Gastroesophageal sphincter (tissue), 4 donors: ENCODE measurements around the gene SCIMP. TPM values are rescaled to one million over a fixed set of nuclear protein-coding genes. Genes with fewer than 3 reads are reported as not detected.
"Not testable (repeated sequence)": the region's sequence is repeated elsewhere in the genome, so short reads cannot be mapped to it uniquely, and the experiment has no call there.

Source experiments
- ATAC-seq: fragments of 150-250 bp; one replicate; pipeline ENCODE4 v1.9.1; 2016; ENCODE audit warnings: mild to moderate bottlenecking, moderate library complexity
- H3K27ac ChIP-seq, 4 donors: fragments of 200-600 bp; sonication (generic) in 3 of 4; 1 replicate in 3 of 4; 2 replicates in 1 of 4; pipeline ENCODE4 v1.5.1; 2016 to 2019
- H3K27me3 ChIP-seq: fragments of 200-600 bp; sonication (generic); one replicate; pipeline ENCODE4 v1.5.1; 2019
- H3K36me3 ChIP-seq, 2 donors: fragments of 200-600 bp; sonication (generic); one replicate each; pipeline ENCODE4 v1.5.1; 2019; ENCODE audit warnings: control low read depth in 1 of 2
- H3K4me1 ChIP-seq, 3 donors: fragments of 200-600 bp; sonication (generic); 1 replicate in 2 of 3; 2 replicates in 1 of 3; pipeline ENCODE4 v1.5.1; 2016 to 2019; ENCODE audit warnings: control low read depth in 2 of 3
- H3K4me3 ChIP-seq, 2 donors: fragments of 200-600 bp; sonication (generic); one replicate each; pipeline ENCODE4 v1.5.1; 2019; ENCODE audit warnings: mild to moderate bottlenecking in 1 of 2, moderate library complexity in 1 of 2
- H3K9me3 ChIP-seq, 3 donors: fragments of 200-600 bp; sonication (generic); one replicate each; pipeline ENCODE4 v1.5.1; 2017 to 2019; ENCODE audit warnings: control low read depth in 2 of 3
- CTCF ChIP-seq, 4 experiments: fragments of 200-600 bp in 2 of 4; fragments of 450-650 bp in 2 of 4; sonication (generic) in 1 of 4; IDR thresholded peaks; one replicate each; pipeline ENCODE4 v1.5.1; 2017 to 2019; ENCODE audit warnings: antibody characterized with exemption in 4 of 4, mild to moderate bottlenecking in 2 of 4, moderate library complexity in 2 of 4
- EP300 ChIP-seq: sonication (generic); formaldehyde crosslinking; IDR thresholded peaks from one replicate; pipeline ENCODE4 v1.6.1; 2017; ENCODE audit warnings: antibody characterized with exemption, mild to moderate bottlenecking
- POLR2A ChIP-seq, 2 donors: fragments of 450-650 bp; IDR thresholded peaks; one replicate each; pipeline ENCODE4 v1.6.1; 2017; ENCODE audit warnings: antibody characterized with exemption in 2 of 2, mild to moderate bottlenecking in 2 of 2, moderate library complexity in 1 of 2
- POLR2AphosphoS5 ChIP-seq: sonication (generic); formaldehyde crosslinking; IDR thresholded peaks from one replicate; pipeline ENCODE4 v1.6.1; 2017; ENCODE audit warnings: antibody characterized with exemption
- WGBS, 2 donors: methylation state at CpG; one replicate each; pipeline ENCODE4 v1.1.5; 2018; ENCODE audit warnings: low coverage in 1 of 2; 5-methylcytosine and 5-hydroxymethylcytosine counted together
- total RNA-seq, 4 donors: library from RNA; depleted of rRNA; stranded (reverse); fragments of >200 nt; gene quantifications; one replicate each; pipeline ENCODE4 v1.1.0, GENCODE V29; 2016

The SCIMP gene
- total RNA-seq, 4 donors from 2014 or later, result 0.49 to 2.2 (median 1.9) TPM; not detected in 1

GRCh38 chr17:5164436-5164835, 70.2 kb downstream of the SCIMP start:
- ATAC-seq, result no peak
- Histone ChIP-seq H3K4me3 (no peak overlapping the region), H3K36me3 (no peaks in the 10 kb centered on the region), H3K27ac (no peak overlapping the region), H3K4me1 (no peaks in the 10 kb centered on the region), H3K27me3 (no peaks in the 10 kb centered on the region), H3K9me3 (no peaks in the 10 kb centered on the region)
- TF ChIP-seq POLR2AphosphoS5, result no peak
- TF ChIP-seq EP300, result no peak
- TF ChIP-seq CTCF (IDR thresholded peaks at IDR 0.05), result no peak
- no peak for TF ChIP-seq POLR2A (IDR thresholded peaks at IDR 0.05)
- 78 to 83% methylated on average over 5 to 6 of the region's 6 CpGs for WGBS, 2 donors

- not testable (repeated sequence) for H3K27ac ChIP-seq, H3K4me3 ChIP-seq, ATAC-seq, H3K36me3 ChIP-seq, H3K9me3 ChIP-seq, H3K4me1 ChIP-seq, H3K27me3 ChIP-seq
- 80 to 100% methylated on average over 3 of the region's 3 CpGs for WGBS, 2 donors
Measured at GRCh38 chr17:5161793-5162192, 72.9 kb downstream of the SCIMP start.

GRCh38 chr17:5160702-5161101, 74.0 kb downstream of the SCIMP start:
- H3K27me3 ChIP-seq, H3K36me3 ChIP-seq, ATAC-seq, H3K9me3 ChIP-seq, H3K27ac ChIP-seq, H3K4me3 ChIP-seq, H3K4me1 ChIP-seq: not testable (repeated sequence)
- 0 to 67% methylated on average over 1 of the region's 1 CpG for WGBS, 2 donors

Other genes starting within 250 kb of the SCIMP start
- 10 to 100 TPM; 16.7 to 50.0 (median 26.1) TPM for gene CAMTA2, start 247.2 kb downstream of the SCIMP start, total RNA-seq
- 1 to 10 TPM in 2 of 4 donors, under 1 TPM in 1, not detected in 1; 0.93 to 4.4 (median 3.8) TPM for gene INCA1, start 237.3 kb downstream of the SCIMP start, total RNA-seq
- 100 to 1,000 TPM; 147 to 302 (median 180) TPM for gene KIF1C, start 236.9 kb downstream of the SCIMP start, total RNA-seq
- gene SLC52A1, start 199.4 kb downstream of the SCIMP start, total RNA-seq, result not detected
- 1 to 10 TPM; 5.8 to 8.1 (median 6.6) TPM for gene ZFP3, start 156.4 kb downstream of the SCIMP start, total RNA-seq
- gene ZNF232, start 123.0 kb downstream of the SCIMP start, total RNA-seq, result 10 to 100 TPM; 10.5 to 22.9 (median 14.7) TPM
- gene USP6, start 118.8 kb downstream of the SCIMP start, total RNA-seq, result 1 to 10 TPM in 1 of 4 donors, under 1 TPM in 3; 0.07 to 6.1 (median 0.20) TPM
- 10 to 100 TPM in 2 of 4 donors, 1 to 10 TPM in 2; 8.4 to 21.3 (median 10.7) TPM for gene ZNF594, start 43.0 kb downstream of the SCIMP start, total RNA-seq
- 10 to 100 TPM; 47.4 to 63.4 (median 61.3) TPM for gene RABEP1, start 47.4 kb upstream of the SCIMP start, total RNA-seq
- gene NUP88, start 184.8 kb upstream of the SCIMP start, total RNA-seq, result 10 to 100 TPM; 50.1 to 71.0 (median 56.4) TPM
- 10 to 100 TPM; 22.7 to 46.9 (median 43.8) TPM for gene RPAIN, start 185.3 kb upstream of the SCIMP start, total RNA-seq
- 100 to 1,000 TPM in 3 of 4 donors, 10 to 100 TPM in 1; 84.4 to 111 (median 108) TPM for gene C1QBP, start 204.3 kb upstream of the SCIMP start, total RNA-seq
- 10 to 100 TPM in 3 of 4 donors, 1 to 10 TPM in 1; 7.2 to 13.7 (median 11.3) TPM for gene DHX33, start 234.1 kb upstream of the SCIMP start, total RNA-seq